ENCODE results near the gene FBXL4.

The FBXL4 gene

GRCh38 chr6:98848539-98849242 is 99.1 kb downstream of the FBXL4 start:
- DNase-seq = no peak
- no peaks in the 10 kb centered on the region for H3K36me3 ChIP-seq
- peaks cover 6% of the 10 kb centered on the region for H3K27me3 ChIP-seq (ENCODE audit: insufficient read depth, low read depth, severe bottlenecking)
- no peak overlapping the region for H3K4me3 ChIP-seq (ENCODE audit: low read depth, low read length)
- TF ChIP-seq CTCF (IDR thresholded peaks at IDR 0.05; ENCODE audit: low read depth, low read length) = no peak
- H3K9me3 ChIP-seq (ENCODE audit: severe bottlenecking) = no peaks in the 10 kb centered on the region
- no peak overlapping the region for H3K27ac ChIP-seq

GRCh38 chr6:98847779-98848538 is 99.8 kb downstream of the FBXL4 start:
- no peak for DNase-seq
- no peak for TF ChIP-seq CTCF (IDR thresholded peaks at IDR 0.05; ENCODE audit: low read depth, low read length)
- Histone ChIP-seq H3K27me3 (ENCODE audit: insufficient read depth, low read depth, severe bottlenecking) (peaks cover 6% of the 10 kb centered on the region), H3K36me3 (no peaks in the 10 kb centered on the region), H3K27ac (no peak overlapping the region), H3K9me3 (ENCODE audit: severe bottlenecking) (no peaks in the 10 kb centered on the region), H3K4me3 (ENCODE audit: low read depth, low read length) (no peak overlapping the region)

GRCh38 chr6:98847416-98847778 is 100.3 kb downstream of the FBXL4 start:
- Histone ChIP-seq H3K27ac (no peak overlapping the region), H3K9me3 (ENCODE audit: severe bottlenecking) (no peaks in the 10 kb centered on the region), H3K27me3 (ENCODE audit: insufficient read depth, low read depth, severe bottlenecking) (peaks cover 6% of the 10 kb centered on the region), H3K36me3 (no peaks in the 10 kb centered on the region), H3K4me3 (ENCODE audit: low read depth, low read length) (no peak overlapping the region)
- DNase-seq = no peak
- TF ChIP-seq CTCF (IDR thresholded peaks at IDR 0.05; ENCODE audit: low read depth, low read length) = no peak

- no peaks in the 10 kb centered on the region for H3K36me3 ChIP-seq
- H3K4me3 ChIP-seq (ENCODE audit: low read depth, low read length) = no peak overlapping the region
- H3K9me3 ChIP-seq (ENCODE audit: severe bottlenecking) = no peaks in the 10 kb centered on the region
- no peak for DNase-seq
- H3K27me3 ChIP-seq (ENCODE audit: insufficient read depth, low read depth, severe bottlenecking) = peaks cover 6% of the 10 kb centered on the region
- H3K27ac ChIP-seq = no peak overlapping the region
- TF ChIP-seq CTCF (IDR thresholded peaks at IDR 0.05; ENCODE audit: low read depth, low read length) = no peak
These were observed 101.7 kb downstream of the FBXL4 start for GRCh38 chr6:98846021-98846380.

GRCh38 chr6:98845211-98846020 is 102.3 kb downstream of the FBXL4 start:
- Histone ChIP-seq H3K9me3 (ENCODE audit: severe bottlenecking) (no peaks in the 10 kb centered on the region), H3K27ac (no peak overlapping the region), H3K27me3 (ENCODE audit: insufficient read depth, low read depth, severe bottlenecking) (peaks cover 6% of the 10 kb centered on the region), H3K36me3 (no peaks in the 10 kb centered on the region), H3K4me3 (ENCODE audit: low read depth, low read length) (peak overlapping the region; percentile 53)
- DNase-seq = peak; percentile 86
- TF ChIP-seq CTCF (IDR thresholded peaks at IDR 0.05; ENCODE audit: low read depth, low read length) = peak; percentile 86
